PC-3 (cell line): ENCODE results near the gene SLC25A26. TPM values are rescaled to one million over a fixed set of nuclear protein-coding genes. Genes with fewer than 3 reads are reported as not detected.

ENCODE experiments used
- ATAC-seq: fragments of 200-7000 bp; cut with Tn5 transposase; 2 replicates; pipeline ENCODE4 v1.9.1; 2020; ENCODE audit warnings: mild to moderate bottlenecking, moderate library complexity
- BruUV-seq: library from RNA; stranded (reverse); fragments of 400-500 nt; replicated peaks from 2 replicates; lab custom pipeline; 2021; lab: Mats Ljungman, UMichigan
- CTCF ChIA-PET: fragments of 300-600 bp; sonication (Branson Sonifier 250); formaldehyde crosslinking; loops from one replicate; lab custom pipeline; 2022; ENCODE audit warnings: antibody characterized with exemption; lab: Charles Lee
- POLR2A ChIA-PET: fragments of 300-600 bp; sonication (Branson Sonifier 250); formaldehyde crosslinking; loops from one replicate; lab custom pipeline; 2022; ENCODE audit warnings: antibody characterized with exemption; ENCODE audit not compliant: unreplicated experiment; lab: Charles Lee
- DNase-seq: peaks from one replicate; pipeline ENCODE4 v3.0.0-alpha.2; 2015
- H2AFZ ChIP-seq: fragments of 300-600 bp; sonication (generic); 2 replicates; pipeline ENCODE4 v1.6.0; 2016; ENCODE audit warnings: antibody characterized with exemption, low read length
- H3F3A ChIP-seq: fragments of 300-600 bp; sonication (generic); one replicate; pipeline ENCODE4 v1.6.0; 2017; ENCODE audit warnings: antibody characterized with exemption, low read length, control low read depth, mild to moderate bottlenecking; ENCODE audit not compliant: unreplicated experiment
- H3K27ac ChIP-seq: fragments of 300-600 bp; sonication (generic); 2 replicates; pipeline ENCODE4 v1.5.1; 2016; ENCODE audit warnings: mild to moderate bottlenecking, low read length
- H3K27me3 ChIP-seq: fragments of 300-600 bp; sonication (generic); 2 replicates; pipeline ENCODE4 v1.6.1; 2016; ENCODE audit warnings: low read length, mixed read lengths
- H3K36me3 ChIP-seq: fragments of 300-600 bp; sonication (generic); 2 replicates; pipeline ENCODE4 v1.6.1; 2016; ENCODE audit warnings: low read depth, mixed run types, low read length, mixed read lengths
- H3K4me1 ChIP-seq: fragments of 300-600 bp; sonication (generic); 2 replicates; pipeline ENCODE4 v1.5.1; 2016; ENCODE audit warnings: low read length; ENCODE audit not compliant: insufficient read depth
- H3K4me2 ChIP-seq: fragments of 300-600 bp; sonication (generic); 2 replicates; pipeline ENCODE4 v1.6.0; 2016; ENCODE audit warnings: low read length
- H3K4me3 ChIP-seq: fragments of 300-600 bp; sonication (generic); 2 replicates; pipeline ENCODE4 v1.5.1; 2016; ENCODE audit warnings: mild to moderate bottlenecking, low read length, mixed read lengths
- H3K79me2 ChIP-seq: fragments of 300-600 bp; sonication (generic); 2 replicates; pipeline ENCODE4 v1.6.1; 2017; ENCODE audit warnings: low read length, mixed read lengths
- H3K9ac ChIP-seq: fragments of 300-600 bp; sonication (generic); 2 replicates; pipeline ENCODE4 v1.6.0; 2016; ENCODE audit warnings: mild to moderate bottlenecking, low read length
- H3K9me2 ChIP-seq: fragments of 300-600 bp; sonication (generic); replicated peaks from 2 replicates; pipeline ENCODE4 v1.6.1; 2016; ENCODE audit warnings: mixed run types, low read length, mixed read lengths
- H3K9me3 ChIP-seq: fragments of 300-600 bp; sonication (generic); 2 replicates; pipeline ENCODE4 v1.6.1; 2016; ENCODE audit warnings: low read length, mixed read lengths
- H4K20me1 ChIP-seq: fragments of 300-600 bp; sonication (generic); 2 replicates; pipeline ENCODE4 v1.6.1; 2016; ENCODE audit warnings: low read length, mixed read lengths
- CTCF ChIP-seq: fragments of 300-600 bp; sonication (generic); conservative IDR thresholded peaks from 2 replicates; pipeline ENCODE4 v1.5.1; 2017; ENCODE audit warnings: antibody characterized with exemption, low read depth, mild to moderate bottlenecking, low read length
- EZH2 ChIP-seq: fragments of 300-600 bp; sonication (generic); IDR thresholded peaks from one replicate; pipeline ENCODE4 v1.6.1; 2017; ENCODE audit warnings: antibody characterized with exemption, mild to moderate bottlenecking, low read length; ENCODE audit not compliant: unreplicated experiment
- EZH2phosphoT487 ChIP-seq: fragments of 300-600 bp; sonication (generic); IDR thresholded peaks from 2 replicates; pipeline ENCODE4 v1.6.1; 2018; ENCODE audit warnings: mild to moderate bottlenecking, antibody characterized with exemption, low read length, borderline replicate concordance
- intact Hi-C: fragments of 100-400 bp; cut with micrococcal nuclease; formaldehyde crosslinking; loops from 2 replicates; pipeline ENCODE4 v1.9.0; 2023
- total RNA-seq: library from RNA; depleted of rRNA; stranded (reverse); fragments of >200 nt; gene quantifications from 2 replicates; pipeline ENCODE4 v1.2.3, GENCODE V29; 2014

SLC25A26 gene
- total RNA-seq, 1 experiment from 2014 or later = 7.9 TPM

- TF ChIP-seq CTCF (no peak), EZH2phosphoT487 (no peak), EZH2 (no peak)
Observed at GRCh38 chr3:66344848-66345578, 124.2 kb downstream of the SLC25A26 start.

GRCh38 chr3:66348704-66349103 is 127.9 kb downstream of the SLC25A26 start:
- Histone ChIP-seq H3K9ac (no peak overlapping the region), H3K36me3 (no peaks in the 10 kb centered on the region), H3K4me1 (no peaks in the 10 kb centered on the region), H3K27me3 (no peaks in the 10 kb centered on the region), H3K4me2 (no peak overlapping the region), H3K9me2 (no peaks in the 10 kb centered on the region), H3K4me3 (no peak overlapping the region), H3K27ac (no peak overlapping the region), H3F3A (no peaks in the 10 kb centered on the region), H3K9me3 (no peaks in the 10 kb centered on the region), H2AFZ (no peak overlapping the region), H3K79me2 (no peaks in the 10 kb centered on the region), H4K20me1 (no peaks in the 10 kb centered on the region)
- intact Hi-C loops = no loop called here
- TF ChIP-seq CTCF (no peak), EZH2 (no peak), EZH2phosphoT487 (no peak)
- ChIA-PET CTCF (no interaction called here), POLR2A (interaction anchor here (0.6 kb wide), 1 partner anchor 207 kb away, joined by 3 read pairs; no protein-coding TSS in a partner anchor)
- no peak for DNase-seq
- ATAC-seq = no peak
- BruUV-seq = no TSS peak

More at GRCh38 chr3:66344848-66345578, 124.2 kb downstream of the SLC25A26 start:
- DNase-seq (no peak), ATAC-seq (no peak)
- Histone ChIP-seq H3K36me3 (no peaks in the 10 kb centered on the region), H3K27me3 (no peaks in the 10 kb centered on the region), H3F3A (no peaks in the 10 kb centered on the region), H3K9me3 (no peaks in the 10 kb centered on the region), H4K20me1 (no peaks in the 10 kb centered on the region), H3K4me2 (no peak overlapping the region), H3K79me2 (no peaks in the 10 kb centered on the region), H3K9me2 (no peaks in the 10 kb centered on the region), H3K4me1 (no peaks in the 10 kb centered on the region), H3K9ac (no peak overlapping the region), H3K4me3 (no peak overlapping the region), H3K27ac (no peak overlapping the region), H2AFZ (no peak overlapping the region)
- intact Hi-C loops = no loop called here
- ChIA-PET CTCF (no interaction called here), POLR2A (no interaction called here)
- no TSS peak for BruUV-seq

GRCh38 chr3:66350601-66351000 is 129.8 kb downstream of the SLC25A26 start:
- no TSS peak for BruUV-seq
- Histone ChIP-seq H3K4me1 (no peaks in the 10 kb centered on the region), H3K9me2 (no peaks in the 10 kb centered on the region), H4K20me1 (no peaks in the 10 kb centered on the region), H3K79me2 (no peaks in the 10 kb centered on the region), H3K9ac (no peak overlapping the region), H3K4me2 (no peak overlapping the region), H3K36me3 (no peaks in the 10 kb centered on the region), H3K4me3 (no peak overlapping the region), H3K27ac (no peak overlapping the region), H3F3A (no peaks in the 10 kb centered on the region), H2AFZ (no peak overlapping the region), H3K9me3 (no peaks in the 10 kb centered on the region), H3K27me3 (no peaks in the 10 kb centered on the region)
- ChIA-PET CTCF (no interaction called here), POLR2A (no interaction called here)
- intact Hi-C loops = no loop called here
- no peak for TF ChIP-seq EZH2phosphoT487
- TF ChIP-seq CTCF = no peak
- no peak for TF ChIP-seq EZH2
- no peak for ATAC-seq
- no peak for DNase-seq
